Neural crest cell (in vitro differentiated cells): ENCODE results near the gene CACNA2D1. TPM values are rescaled to one million over a fixed set of nuclear protein-coding genes. Genes with fewer than 3 reads are reported as not detected.
"Not testable (repeated sequence)": the region's sequence is repeated elsewhere in the genome, so short reads cannot be mapped to it uniquely, and the experiment has no call there.

ENCODE experiments used
- DNase-seq: peaks from one replicate; pipeline ENCODE4 v3.0.0; 2021; ENCODE audit warnings: low read depth, mixed read lengths, low spot score
- H3K27ac Mint-ChIP-seq: one replicate; pipeline ENCODE4 v1.8.0; 2021; ENCODE audit warnings: mild to moderate bottlenecking, mixed read lengths; ENCODE audit not compliant: unreplicated experiment
- H3K27me3 Mint-ChIP-seq: 2 replicates; pipeline ENCODE4 v1.8.0; 2021; ENCODE audit warnings: low read depth, mild to moderate bottlenecking, mixed read lengths
- H3K36me3 Mint-ChIP-seq: 2 replicates; pipeline ENCODE4 v1.8.0; 2021; ENCODE audit warnings: low read depth, mild to moderate bottlenecking, mixed read lengths
- H3K4me1 Mint-ChIP-seq: 2 replicates; pipeline ENCODE4 v1.8.0; 2021; ENCODE audit warnings: mixed read lengths
- H3K4me3 Mint-ChIP-seq: one replicate; pipeline ENCODE4 v1.8.0; 2021; ENCODE audit warnings: mild to moderate bottlenecking, mixed read lengths
- H3K9me3 Mint-ChIP-seq: 2 replicates; pipeline ENCODE4 v1.8.0; 2021; ENCODE audit warnings: mixed read lengths
- total RNA-seq: library from RNA; stranded (reverse); gene quantifications from 2 replicates; pipeline ENCODE4 v1.2.1, GENCODE V29; 2021
- TF ChIP-seq, protein P1 (sequence below): fragments of 200-600 bp; sonication (generic); conservative IDR thresholded peaks from 2 replicates; pipeline ENCODE4 v1.5.0; 2021; ENCODE audit warnings: antibody characterized with exemption, mild to moderate bottlenecking

Gene CACNA2D1
- total RNA-seq, 1 donor from 2014 or later, result 4.5 TPM

DNA sequence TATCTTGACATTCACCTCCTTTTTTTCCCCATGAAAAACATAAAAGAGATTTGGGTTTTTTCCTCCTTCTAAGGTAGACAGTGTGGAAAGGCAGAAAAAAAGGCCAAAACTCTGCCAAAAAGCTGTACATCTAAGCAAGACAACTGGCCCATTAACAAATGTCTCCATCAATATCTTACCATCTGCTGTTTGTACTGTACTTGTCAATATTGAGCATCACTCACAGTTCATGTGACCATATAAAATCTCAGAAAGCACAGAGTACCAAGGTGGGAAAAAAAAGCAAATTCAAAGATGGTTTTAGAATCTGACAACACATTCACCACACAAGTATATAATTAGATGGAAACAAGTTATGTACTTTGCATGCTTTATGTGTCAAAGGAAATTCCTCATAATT lies 52.6 kb downstream of the CACNA2D1 start:
- Mint-ChIP-seq H3K27ac (no peak overlapping the region), H3K27me3 (peaks cover 90% of the 10 kb centered on the region), H3K4me1 (peaks cover 5% of the 10 kb centered on the region), H3K9me3 (peaks cover 4% of the 10 kb centered on the region), H3K4me3 (no peak overlapping the region), H3K36me3 (peaks cover 4% of the 10 kb centered on the region)
- no peak for DNase-seq
- TF ChIP-seq, protein P1, sequence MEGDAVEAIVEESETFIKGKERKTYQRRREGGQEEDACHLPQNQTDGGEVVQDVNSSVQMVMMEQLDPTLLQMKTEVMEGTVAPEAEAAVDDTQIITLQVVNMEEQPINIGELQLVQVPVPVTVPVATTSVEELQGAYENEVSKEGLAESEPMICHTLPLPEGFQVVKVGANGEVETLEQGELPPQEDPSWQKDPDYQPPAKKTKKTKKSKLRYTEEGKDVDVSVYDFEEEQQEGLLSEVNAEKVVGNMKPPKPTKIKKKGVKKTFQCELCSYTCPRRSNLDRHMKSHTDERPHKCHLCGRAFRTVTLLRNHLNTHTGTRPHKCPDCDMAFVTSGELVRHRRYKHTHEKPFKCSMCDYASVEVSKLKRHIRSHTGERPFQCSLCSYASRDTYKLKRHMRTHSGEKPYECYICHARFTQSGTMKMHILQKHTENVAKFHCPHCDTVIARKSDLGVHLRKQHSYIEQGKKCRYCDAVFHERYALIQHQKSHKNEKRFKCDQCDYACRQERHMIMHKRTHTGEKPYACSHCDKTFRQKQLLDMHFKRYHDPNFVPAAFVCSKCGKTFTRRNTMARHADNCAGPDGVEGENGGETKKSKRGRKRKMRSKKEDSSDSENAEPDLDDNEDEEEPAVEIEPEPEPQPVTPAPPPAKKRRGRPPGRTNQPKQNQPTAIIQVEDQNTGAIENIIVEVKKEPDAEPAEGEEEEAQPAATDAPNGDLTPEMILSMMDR, result no peak

DNA sequence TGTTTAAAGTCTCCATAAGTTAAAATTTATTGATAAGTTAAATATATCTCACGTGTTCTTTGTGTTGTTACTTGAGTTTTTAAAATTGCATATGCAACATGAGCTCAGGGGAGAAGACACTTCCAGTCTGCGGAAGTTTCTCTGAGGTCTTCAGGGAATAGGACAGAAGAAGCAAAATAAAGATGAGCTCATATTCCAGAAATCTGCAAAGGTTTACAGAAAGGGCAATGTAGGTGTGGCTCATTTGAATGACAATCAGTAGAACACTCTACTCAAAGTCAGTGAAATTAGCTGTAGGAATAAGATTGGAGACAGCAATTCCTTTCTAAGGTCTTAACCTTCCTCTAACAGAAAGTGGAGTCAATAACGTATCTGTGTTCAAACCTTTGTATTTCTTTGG lies 53.7 kb downstream of the CACNA2D1 start:
- H3K4me3 Mint-ChIP-seq, result no peak overlapping the region
- peaks cover 93% of the 10 kb centered on the region for H3K27me3 Mint-ChIP-seq
- DNase-seq, result no peak
- TF ChIP-seq, protein P1, result no peak
- no peak overlapping the region for H3K27ac Mint-ChIP-seq
- H3K9me3 Mint-ChIP-seq, result peaks cover 4% of the 10 kb centered on the region
- H3K4me1 Mint-ChIP-seq, result peaks cover 5% of the 10 kb centered on the region
- H3K36me3 Mint-ChIP-seq, result peaks cover 4% of the 10 kb centered on the region

DNA sequence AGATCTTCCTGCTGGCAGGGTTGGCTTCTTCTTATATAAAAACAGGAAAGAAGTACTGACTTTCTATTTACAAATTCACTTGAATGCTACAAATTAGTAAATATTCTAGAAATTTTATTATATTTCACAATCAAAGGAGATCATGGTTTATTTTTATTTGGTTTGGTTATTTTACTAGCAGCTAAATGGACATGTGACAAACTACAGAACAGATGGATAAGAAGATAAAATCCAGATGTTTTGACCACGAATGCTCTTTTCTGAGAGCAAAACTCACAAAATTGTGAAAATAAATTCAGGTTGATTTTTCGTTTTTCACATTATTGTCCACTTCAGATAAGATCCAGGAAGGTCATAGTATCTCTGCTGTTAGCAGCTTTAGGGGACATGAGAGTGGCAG lies 55.4 kb downstream of the CACNA2D1 start:
- TF ChIP-seq, protein P1, result no peak
- DNase-seq, result no peak
- Mint-ChIP-seq H3K4me3 (no peak overlapping the region), H3K9me3 (peaks cover 4% of the 10 kb centered on the region), H3K27ac (no peak overlapping the region), H3K27me3 (peaks cover 95% of the 10 kb centered on the region), H3K4me1 (peaks cover 5% of the 10 kb centered on the region), H3K36me3 (peaks cover 4% of the 10 kb centered on the region)

DNA sequence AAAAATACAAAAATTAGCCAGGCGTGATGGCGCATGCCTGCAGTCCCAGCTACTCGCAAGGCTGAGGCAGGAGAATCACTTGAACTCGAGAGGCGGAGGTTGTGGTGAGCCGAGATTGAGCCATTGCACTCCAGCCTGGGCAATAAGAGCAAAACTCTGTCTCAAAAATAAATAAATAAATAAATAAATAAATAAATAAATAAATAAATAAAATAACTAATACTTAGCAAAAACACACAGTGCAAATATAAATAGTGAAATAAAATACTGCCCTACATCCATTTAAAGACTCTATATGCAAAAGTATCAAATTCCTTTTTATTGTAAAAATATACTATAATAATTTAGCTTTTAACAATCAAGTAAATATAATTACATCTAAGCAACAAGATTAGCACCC lies 57.0 kb downstream of the CACNA2D1 start:
- not testable (repeated sequence) for H3K4me3 Mint-ChIP-seq, H3K9me3 Mint-ChIP-seq, H3K36me3 Mint-ChIP-seq, DNase-seq, H3K27ac Mint-ChIP-seq
- Mint-ChIP-seq H3K27me3 (peaks cover 95% of the 10 kb centered on the region), H3K4me1 (peaks cover 15% of the 10 kb centered on the region)

DNA sequence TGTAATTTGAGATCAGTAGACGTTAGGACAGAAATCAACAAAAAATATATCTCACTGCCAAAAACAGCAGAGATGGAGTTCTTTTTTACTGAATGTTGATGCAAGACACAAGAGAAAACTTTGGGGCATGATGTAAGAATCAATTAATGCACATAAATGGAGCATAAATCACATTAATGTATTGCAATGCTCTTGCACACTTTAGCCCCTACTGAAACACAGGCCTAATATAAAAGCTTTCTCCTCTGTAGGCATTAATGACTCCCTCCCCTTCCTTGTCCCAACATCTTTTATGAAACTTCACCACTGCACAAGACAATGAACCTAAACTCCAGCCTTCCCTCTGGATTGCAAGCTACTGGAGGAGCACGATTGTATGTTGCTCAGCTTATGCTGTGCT lies 58.8 kb downstream of the CACNA2D1 start:
- Mint-ChIP-seq H3K9me3 (no peaks in the 10 kb centered on the region), H3K27me3 (peaks cover 93% of the 10 kb centered on the region), H3K4me3 (no peak overlapping the region), H3K4me1 (peaks cover 17% of the 10 kb centered on the region), H3K36me3 (no peaks in the 10 kb centered on the region), H3K27ac (no peak overlapping the region)
- DNase-seq, result no peak
- TF ChIP-seq, protein P1, result no peak

DNA sequence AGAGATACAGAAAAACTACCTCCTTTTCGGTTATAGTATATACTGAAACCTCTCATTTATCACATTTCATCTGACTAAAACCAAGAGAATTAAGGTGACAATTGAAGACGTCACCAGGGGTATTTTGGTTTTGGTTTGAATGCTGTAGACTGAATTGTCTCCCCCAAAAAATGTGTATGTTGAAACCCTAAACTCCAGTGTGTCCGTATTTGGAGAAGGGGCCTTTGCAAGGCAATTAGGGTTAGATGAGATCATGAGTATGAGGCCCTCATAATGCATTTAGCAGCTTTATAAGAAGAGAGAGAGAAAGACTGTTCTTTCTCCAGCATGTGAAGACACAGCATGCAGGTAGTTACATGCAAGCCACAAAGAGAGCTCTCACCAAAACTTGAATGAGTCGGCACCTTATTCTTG lies 59.5 kb downstream of the CACNA2D1 start:
- Mint-ChIP-seq H3K36me3 (no peaks in the 10 kb centered on the region), H3K27ac (no peak overlapping the region), H3K9me3 (no peaks in the 10 kb centered on the region)

More for the DNA sequence above, 59.5 kb downstream of the CACNA2D1 start:
- Mint-ChIP-seq H3K4me1 (peaks cover 17% of the 10 kb centered on the region), H3K27me3 (peaks cover 93% of the 10 kb centered on the region), H3K4me3 (no peak overlapping the region)
- DNase-seq, result no peak
- TF ChIP-seq, protein P1, result no peak
